ENCODE data around the gene HPCAL4. TPM values are rescaled to one million over a fixed set of nuclear protein-coding genes. Genes with fewer than 3 reads are reported as not detected.

The HPCAL4 gene
- total and polyA plus RNA-seq, 2 experiments from 2014 or later: 0.08 to 1.2 TPM

GRCh38 chr1:39694026-39694425, 2.8 kb upstream of the HPCAL4 start:
- Histone ChIP-seq H3K4me2 (no peak overlapping the region), H3K9me2 (ENCODE audit: insufficient read depth) (no peaks in the 10 kb centered on the region), H3F3A (replicated peaks; ENCODE audit: low read depth) (no peaks in the 10 kb centered on the region), H4K20me1 (replicated peaks; ENCODE audit: insufficient read depth) (0 out of 2 replicates have a peak, but pooled peaks cover 13% of the 10 kb centered on the region), H3K27me3 (ENCODE audit: insufficient read depth) (peaks cover 99% of the 10 kb centered on the region), H3K4me1 (ENCODE audit: insufficient read depth) (no peaks in the 10 kb centered on the region; the same call in 1 of the 2 replicates), H2AFZ (no peak overlapping the region), H3K36me3 (ENCODE audit: insufficient read depth) (no peaks in the 10 kb centered on the region), H3K27ac (ENCODE audit: low read depth) (no peak overlapping the region), H3K4me3 (no peak overlapping the region), H3K79me2 (replicated peaks; ENCODE audit: insufficient read depth) (no peaks in the 10 kb centered on the region)
- peaks cover 96% of the 10 kb centered on the region for H3K27me3 Mint-ChIP-seq (ENCODE audit: insufficient read depth, low read depth, poor library complexity)
- H3K4me1 Mint-ChIP-seq: peaks cover 17% of the 10 kb centered on the region
- no peak overlapping the region for H3K27ac Mint-ChIP-seq
- H3K9me3 Mint-ChIP-seq: peaks cover 2% of the 10 kb centered on the region; the same call in 1 of the 3 replicates
- DNase-seq (ENCODE audit: low spot score) (no peak), ATAC-seq (no peak)
- no peaks in the 10 kb centered on the region; the same call in 2 of the 3 replicates for H3K36me3 Mint-ChIP-seq (ENCODE audit: low read depth)
- H3K4me3 Mint-ChIP-seq: no peak overlapping the region; the same call in 2 of the 3 replicates
- no peak for TF ChIP-seq ZNF331 (CRISPR knock-in tag; IDR thresholded peaks at IDR 0.05; ENCODE audit: low read depth)
- no peak for TF ChIP-seq CREB1 (CRISPR knock-in tag; IDR thresholded peaks at IDR 0.05; ENCODE audit: low read depth)
- TF ChIP-seq STAT1 (IDR thresholded peaks at IDR 0.05; ENCODE audit: unreplicated experiment): no peak
- no peak for TF ChIP-seq ZNF462 (CRISPR knock-in tag; IDR thresholded peaks at IDR 0.05)
- TF ChIP-seq ZNF114 (CRISPR knock-in tag; IDR thresholded peaks at IDR 0.05): no peak
- TF ChIP-seq EZH2 (IDR thresholded peaks at IDR 0.05; ENCODE audit: low read depth, unreplicated experiment): no peak
- no peak for TF ChIP-seq POLR2AphosphoS5 (IDR thresholded peaks at IDR 0.05; ENCODE audit: low read depth)
- no peak for TF ChIP-seq REST (IDR thresholded peaks at IDR 0.05; ENCODE audit: unreplicated experiment)
- TF ChIP-seq NANOG (IDR thresholded peaks at IDR 0.05; ENCODE audit: borderline replicate concordance): no peak
- TF ChIP-seq EZH2phosphoT487 (IDR thresholded peaks at IDR 0.05; ENCODE audit: unreplicated experiment): no peak
- no peak for TF ChIP-seq ETS1 (IDR thresholded peaks at IDR 0.05)
- no peak for TF ChIP-seq CTCF (conservative IDR thresholded peaks at IDR 0.05; ENCODE audit: low read depth in 2 of 2)
- TF ChIP-seq JUNB (IDR thresholded peaks at IDR 0.05; ENCODE audit: unreplicated experiment): no peak

All from GM23338 (cell line).